Skin epidermis (tissue), 12 donors: ENCODE data around the gene SUDS3.
A peak's percentile ranks its signal among the peaks of the same experiment; 100 is the strongest.

Source experiments
- H3K27ac ChIP-seq, 21 experiments: fragments of 200-600 bp; sonication (generic) in 11 of 21; one replicate each; pipeline ENCODE4 v1.5.0; 2020; ENCODE audit warnings: mild to moderate bottlenecking in 3 of 21, inconsistent platforms in 2 of 21, moderate library complexity in 2 of 21
- H3K4me3 ChIP-seq, 7 experiments: fragments of 200-600 bp; sonication (generic) in 2 of 7; one replicate each; pipeline ENCODE4 v1.5.0; 2020; ENCODE audit warnings: inconsistent platforms in 2 of 7, mild to moderate bottlenecking in 2 of 7, moderate library complexity in 1 of 7

The SUDS3 gene

GRCh38 chr12:118354903-118355302 is 21.5 kb upstream of the SUDS3 start:
- Histone ChIP-seq H3K4me3 (no peak overlapping the region), H3K27ac (peak overlapping the region in 2 of 21 experiments; percentile 26 to 68)

GRCh38 chr12:118355843-118356242 is 20.5 kb upstream of the SUDS3 start:
- Histone ChIP-seq H3K27ac (peak overlapping the region in 3 of 21 experiments; percentile 37 to 68 (median 47)), H3K4me3 (no peak overlapping the region)

- Histone ChIP-seq H3K4me3 (no peak overlapping the region), H3K27ac (peak overlapping the region in 18 of 21 experiments; percentile 18 to 82 (median 64))
These were observed 19.5 kb upstream of the SUDS3 start for GRCh38 chr12:118356809-118357256.

GRCh38 chr12:118357257-118358007 is 18.9 kb upstream of the SUDS3 start:
- no peak overlapping the region for H3K4me3 ChIP-seq
- H3K27ac ChIP-seq, result peak overlapping the region in 16 of 21 experiments; percentile 18 to 74 (median 64)

DNA sequence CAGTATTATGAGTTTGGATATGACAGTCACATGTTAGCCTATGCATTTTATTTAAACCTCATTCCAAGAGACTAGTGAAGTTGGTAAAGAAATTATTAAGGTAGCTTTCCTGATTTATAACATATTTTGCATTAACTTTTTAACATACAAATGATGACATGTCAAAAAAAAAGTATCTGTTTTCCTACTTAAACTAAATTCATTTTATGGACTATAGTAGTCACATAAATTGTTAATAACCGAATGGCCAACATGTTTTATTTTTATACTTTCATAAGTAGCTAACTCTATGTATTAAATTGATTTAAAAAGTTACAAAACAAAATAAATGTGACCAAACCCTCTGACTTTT is 18.4 kb upstream of the SUDS3 start:
- no peak overlapping the region for H3K4me3 ChIP-seq
- peak overlapping the region in 5 of 21 experiments; percentile 2 to 77 (median 68) for H3K27ac ChIP-seq

DNA sequence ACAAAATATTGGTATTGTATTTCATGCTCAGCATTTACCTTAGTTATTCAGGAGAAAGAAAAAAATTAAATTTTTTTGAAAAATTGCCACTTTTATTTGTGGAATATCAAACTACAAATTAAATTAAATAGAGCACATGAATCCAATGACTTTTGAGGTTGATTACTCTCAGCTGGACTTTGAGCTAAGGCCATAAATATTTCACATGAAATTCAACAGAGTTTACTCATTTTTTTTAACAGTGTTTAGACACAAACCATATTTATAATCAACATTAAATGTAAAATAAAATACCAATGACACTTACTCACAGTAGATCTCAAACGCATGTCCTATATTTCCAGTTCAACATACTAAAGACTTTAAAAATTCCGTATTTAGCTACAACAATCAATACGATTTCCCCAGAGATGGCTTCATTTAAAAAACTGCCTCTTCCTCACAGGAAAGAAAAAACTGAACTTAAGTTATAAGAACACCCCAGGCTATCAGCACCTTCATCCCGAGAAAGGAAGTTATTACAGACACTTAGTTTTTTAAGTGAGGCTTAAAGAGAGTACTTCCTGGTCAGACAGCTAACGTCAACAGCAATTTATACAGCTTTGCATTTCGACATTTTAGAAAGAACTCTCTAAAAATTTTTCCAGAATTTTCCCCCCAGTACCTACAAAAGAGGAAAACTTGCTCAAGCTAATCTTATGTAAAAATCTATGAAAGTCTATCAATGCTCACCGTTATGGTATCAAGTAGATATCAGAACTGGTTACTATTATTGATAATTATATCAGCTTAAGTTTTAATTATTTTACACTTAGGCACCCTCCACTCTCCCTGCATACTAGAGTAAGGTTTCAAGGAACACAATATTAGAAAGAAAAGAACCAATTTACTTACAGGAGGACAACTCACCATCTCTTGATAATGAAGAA is 17.5 kb upstream of the SUDS3 start:
- H3K27ac ChIP-seq, result peak overlapping the region in 13 of 21 experiments; percentile 2 to 85 (median 47)
- H3K4me3 ChIP-seq, result peak overlapping the region in 6 of 7 experiments; percentile 5 to 30 (median 13)

- peak overlapping the region in 12 of 21 experiments; percentile 21 to 85 (median 48) for H3K27ac ChIP-seq
- H3K4me3 ChIP-seq, result peak overlapping the region in 4 of 7 experiments; percentile 5 to 30 (median 19)
These were observed 16.8 kb upstream of the SUDS3 start for GRCh38 chr12:118359541-118359915.

DNA sequence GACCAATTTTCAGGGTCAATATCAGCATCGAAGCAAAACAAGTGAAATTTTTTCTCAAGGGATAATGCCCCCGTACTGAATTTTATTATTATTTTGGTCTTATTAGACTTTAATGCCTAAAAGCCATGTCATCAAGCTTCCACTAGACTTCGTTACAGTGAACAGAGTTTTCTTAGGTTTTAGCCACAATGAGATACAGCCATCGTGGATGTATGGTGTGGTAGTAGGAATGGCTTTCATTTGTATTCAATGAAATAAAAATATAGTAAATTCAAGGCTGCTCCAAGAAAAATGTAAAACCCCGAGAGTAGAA is 15.3 kb upstream of the SUDS3 start:
- Histone ChIP-seq H3K27ac (peak overlapping the region in 2 of 21 experiments; percentile 49 to 55), H3K4me3 (no peak overlapping the region)

DNA sequence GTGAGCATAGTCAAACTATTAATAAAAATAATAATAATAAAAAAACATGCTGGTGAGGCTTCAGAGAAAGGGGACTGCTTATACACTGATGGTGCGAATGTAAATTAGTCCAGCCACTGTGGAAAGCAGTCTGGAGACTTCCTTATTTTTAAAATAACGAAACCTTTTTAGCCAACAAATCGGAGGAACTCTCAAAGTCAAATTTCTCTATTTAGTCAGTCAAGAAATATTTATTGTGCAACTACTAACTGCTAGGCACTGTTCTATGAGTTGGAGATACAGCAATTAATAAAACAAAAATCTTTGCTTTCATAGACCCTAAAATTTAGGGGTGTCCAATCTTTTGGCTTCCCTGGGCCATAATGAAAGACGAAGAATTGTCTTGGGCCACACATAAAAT is 14.5 kb upstream of the SUDS3 start:
- H3K27ac ChIP-seq, result no peak overlapping the region
- H3K4me3 ChIP-seq, result no peak overlapping the region

- Histone ChIP-seq H3K4me3 (no peak overlapping the region), H3K27ac (no peak overlapping the region)
These were observed 7.5 kb upstream of the SUDS3 start for GRCh38 chr12:118368821-118369220.

GRCh38 chr12:118370601-118371000 is 5.8 kb upstream of the SUDS3 start:
- Histone ChIP-seq H3K27ac (peak overlapping the region in 1 of 21 experiments; percentile 88), H3K4me3 (peak overlapping the region in 2 of 7 experiments; percentile 59 to 76)

- Histone ChIP-seq H3K27ac (peak overlapping the region in 20 of 21 experiments; percentile 50 to 97 (median 86)), H3K4me3 (peak overlapping the region; percentile 55 to 96 (median 88))
These were observed 4.8 kb upstream of the SUDS3 start for GRCh38 chr12:118371321-118372282.

DNA sequence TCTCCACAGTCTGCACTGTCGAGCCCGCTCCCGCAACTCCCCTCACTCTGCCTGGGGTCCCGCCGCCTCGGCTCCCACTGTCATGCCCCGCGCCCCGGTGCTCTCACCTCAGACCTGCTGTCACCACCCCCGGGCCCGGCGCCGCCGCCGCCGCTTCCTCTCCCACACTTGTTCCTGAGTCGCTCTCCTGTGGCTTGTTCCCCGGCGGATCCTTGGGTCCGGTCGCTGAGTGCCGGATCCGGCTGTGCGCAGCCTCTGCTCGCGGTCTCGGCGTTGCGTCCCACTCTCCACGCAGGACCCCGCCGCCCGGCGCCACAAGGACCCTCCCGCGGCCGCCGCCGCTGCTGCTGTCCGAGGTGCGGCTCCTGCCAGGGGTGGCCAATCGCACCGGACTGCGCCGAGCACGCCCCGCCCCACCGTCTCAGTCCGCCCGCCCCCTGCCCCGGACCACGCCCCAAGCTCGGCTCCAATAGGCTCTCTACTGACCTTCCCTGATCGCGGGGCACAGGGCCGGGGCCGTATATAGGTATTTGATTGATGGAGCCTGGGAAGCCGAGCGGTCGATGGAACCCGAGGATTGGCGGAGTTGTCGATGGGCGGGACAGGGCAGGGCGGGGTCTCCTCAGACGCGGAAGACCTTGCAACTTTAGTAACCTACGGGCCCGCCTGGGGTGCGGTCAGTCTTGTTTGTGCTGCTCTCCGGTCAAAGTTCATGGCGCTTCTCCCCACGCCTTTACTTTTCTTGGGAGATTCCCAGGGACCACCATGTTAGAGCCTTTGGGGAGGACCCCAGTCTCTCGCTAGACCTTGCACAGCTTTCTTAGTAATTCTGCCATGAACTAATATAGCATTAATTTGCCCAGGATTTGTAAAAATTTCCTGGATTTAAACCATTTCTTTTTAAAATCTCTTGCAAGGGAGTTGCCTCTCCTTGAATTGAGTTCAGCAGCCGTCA is 3.5 kb upstream of the SUDS3 start, which contains the start of gene TAOK3:
TAOK3 (minus strand) TSS at position 367 of the 955 bp plus-strand sequence. CDS start 117,340 bp downstream, outside the sequence.
- peak within 1 kb of the TSS; percentile 54 to 97 (median 86) for H3K27ac ChIP-seq
- peak within 1 kb of the TSS; percentile 55 to 96 (median 88) for H3K4me3 ChIP-seq

- Histone ChIP-seq H3K27ac (peak overlapping the region in 20 of 21 experiments; percentile 67 to 97 (median 86)), H3K4me3 (peak overlapping the region; percentile 55 to 96 (median 88))
These were observed 2.7 kb upstream of the SUDS3 start for GRCh38 chr12:118373616-118374015.

- peak overlapping the region in 6 of 21 experiments; percentile 6 to 100 (median 92) for H3K27ac ChIP-seq
These were observed 2.1 kb upstream of the SUDS3 start for GRCh38 chr12:118374126-118374725.

GRCh38 chr12:118374909-118375308 is 1.4 kb upstream of the SUDS3 start:
- H3K4me3 ChIP-seq, result peak overlapping the region in 1 of 7 experiments; percentile 93
- peak overlapping the region in 9 of 21 experiments; percentile 27 to 100 (median 97) for H3K27ac ChIP-seq

More at GRCh38 chr12:118374126-118374725, 2.1 kb upstream of the SUDS3 start:
- peak overlapping the region in 1 of 7 experiments; percentile 59 for H3K4me3 ChIP-seq

DNA sequence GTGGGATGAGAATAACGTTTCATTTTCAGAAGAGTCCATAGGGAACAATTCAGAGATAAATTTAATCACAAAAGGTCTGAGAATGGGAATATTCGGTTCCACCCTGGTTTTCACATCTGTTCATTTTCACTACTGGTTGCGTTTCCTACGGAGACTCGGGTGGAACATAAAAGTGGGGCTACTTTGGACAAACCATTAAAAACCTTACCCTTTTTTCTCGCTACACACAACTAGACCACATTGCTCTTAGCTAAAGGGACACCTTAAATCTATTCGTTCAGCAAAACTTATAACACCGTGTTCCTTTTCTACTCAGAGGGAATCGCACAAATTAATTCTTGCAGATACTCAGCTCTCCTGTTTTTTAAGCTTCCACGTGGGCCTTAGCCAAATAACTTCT is 1.0 kb upstream of the SUDS3 start:
- H3K4me3 ChIP-seq, result peak overlapping the region in 5 of 7 experiments; percentile 79 to 99 (median 93)
- peak overlapping the region in 16 of 21 experiments; percentile 27 to 100 (median 98) for H3K27ac ChIP-seq
